ENCODE data around the gene TCAP.

Gene TCAP

GRCh38 chr17:39667945-39668924 is 3.1 kb downstream of the TCAP start, which contains the start of gene PNMT:
Gene PNMT, plus strand, starts transcription at chr17:39668453. Its CDS starts 23 bp downstream, at chr17:39668476.
- peak; percentile 91 for DNase-seq

GRCh38 chr17:39669897-39670735 is 5.0 kb downstream of the TCAP start:
- DNase-seq: no peak

DNA sequence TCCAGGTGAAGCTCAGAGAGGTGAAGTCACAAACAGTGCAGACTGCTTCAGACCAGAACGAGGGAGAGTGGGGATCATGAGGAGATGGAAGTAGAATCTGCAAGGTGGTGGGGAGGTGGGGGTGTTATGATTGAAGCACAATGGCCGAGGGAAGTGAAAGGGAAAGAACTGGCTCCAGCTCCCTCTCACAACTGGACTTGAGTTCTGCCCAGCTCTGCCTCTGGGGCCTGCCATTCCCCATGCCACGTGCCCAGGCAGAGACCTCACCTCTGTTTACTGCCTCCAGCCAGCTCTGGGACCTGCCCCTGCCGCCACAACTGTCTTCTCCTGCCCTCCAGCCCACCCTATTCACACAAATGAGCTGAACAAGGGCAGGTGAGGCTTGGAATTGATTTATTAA is 5.6 kb downstream of the TCAP start:
- no peak for DNase-seq

DNA sequence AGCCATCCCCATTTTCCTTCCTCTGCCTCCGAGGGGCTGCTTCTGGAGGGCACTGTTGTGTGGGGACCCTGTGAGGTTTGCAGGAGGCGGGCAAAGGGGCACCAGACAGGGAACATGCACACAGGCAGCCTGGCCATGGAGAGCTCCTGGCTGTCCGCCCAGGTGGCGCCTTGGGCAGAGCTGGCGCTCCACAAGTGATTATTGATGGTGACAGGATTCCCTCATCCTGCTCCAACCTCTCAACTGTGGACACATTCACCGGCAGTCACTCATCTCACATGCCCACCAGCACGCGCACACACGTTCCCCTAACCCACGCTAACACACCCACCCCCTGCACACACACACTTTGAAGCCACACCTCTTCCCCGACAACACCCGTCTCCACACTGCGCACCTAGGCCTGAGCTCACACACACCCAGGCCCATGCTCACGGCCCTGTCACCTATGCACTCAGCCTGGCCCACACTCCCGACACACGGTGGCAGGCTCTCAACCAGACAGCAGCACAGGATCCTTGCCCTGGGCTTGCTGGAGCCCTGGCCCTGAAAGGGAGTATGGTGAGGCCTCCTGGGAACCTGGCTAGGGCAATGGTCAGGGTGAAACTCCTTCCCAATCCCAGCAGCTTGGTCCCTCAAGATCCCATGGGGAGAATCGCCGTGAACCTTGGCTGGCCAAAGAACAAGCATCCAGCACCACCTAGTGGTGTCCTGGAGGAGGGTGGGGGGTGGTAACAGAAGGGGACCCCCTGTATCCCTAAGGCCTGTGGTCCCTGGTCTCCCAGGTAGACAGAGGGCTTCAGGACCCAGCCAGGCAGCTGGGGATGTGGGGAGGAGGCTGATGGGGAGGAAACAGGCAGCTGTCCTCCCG is 6.7 kb downstream of the TCAP start:
- peak; percentile 81 for DNase-seq

GRCh38 chr17:39672522-39673334 is 7.6 kb downstream of the TCAP start:
- DNase-seq: no peak

DNA sequence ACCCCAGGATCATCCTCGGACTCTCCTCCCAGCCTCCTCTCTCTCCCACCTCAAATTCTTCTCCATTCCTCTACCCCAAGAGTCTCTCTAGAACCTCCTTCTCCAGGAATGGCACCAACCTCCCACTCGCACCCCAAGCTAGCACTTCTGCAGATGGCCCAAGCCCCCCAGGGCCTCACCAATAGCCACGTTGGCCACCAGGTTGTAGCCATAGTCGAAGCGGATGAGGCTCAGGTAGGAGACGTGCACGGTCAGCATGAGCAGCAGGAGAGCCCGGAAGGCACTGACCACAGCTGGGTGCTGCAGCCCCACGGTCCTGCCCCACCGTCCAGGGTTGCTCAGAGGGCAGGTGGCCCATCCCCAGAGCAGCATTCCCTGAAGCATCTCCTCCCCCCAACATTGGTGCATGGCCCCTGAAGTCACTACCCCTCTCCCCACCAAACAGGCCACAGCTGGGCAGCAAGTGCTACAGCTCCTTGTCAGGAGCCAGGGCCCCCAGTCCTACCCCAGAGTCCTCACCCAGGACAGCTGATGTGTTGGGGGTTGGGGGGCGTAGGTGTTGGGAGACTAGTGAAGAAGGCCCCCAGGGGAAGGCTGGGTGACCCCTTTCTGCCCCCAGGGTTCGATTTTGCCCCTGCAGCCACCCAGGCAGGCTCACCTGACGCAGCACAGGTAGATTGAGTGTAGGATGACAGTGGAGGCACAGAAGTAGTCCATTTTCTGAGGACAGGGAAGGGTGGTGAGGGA is 8.4 kb downstream of the TCAP start:
- no peak for DNase-seq

DNA sequence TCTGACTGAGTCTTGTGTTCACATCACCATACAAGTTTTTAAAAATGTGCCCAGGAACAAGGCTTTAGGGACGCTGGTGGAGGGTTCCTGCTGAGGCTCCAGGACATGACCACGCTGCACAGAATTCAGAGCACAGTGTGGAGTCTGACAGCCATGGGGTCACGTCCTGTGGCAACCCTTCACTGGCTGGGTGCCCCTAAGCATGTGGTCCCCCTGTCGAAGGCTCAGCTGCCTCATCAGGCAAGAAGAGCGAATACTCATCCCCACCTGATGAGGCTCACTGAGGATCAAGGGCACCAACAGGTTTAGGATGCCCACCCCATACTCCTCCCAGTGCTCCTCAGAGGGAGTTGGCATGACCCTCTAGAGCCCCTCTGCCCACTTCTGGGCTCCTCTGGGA is 9.0 kb downstream of the TCAP start:
- no peak for DNase-seq

- peak; percentile 90 for DNase-seq
These were observed 9.7 kb downstream of the TCAP start for GRCh38 chr17:39674702-39675389.

GRCh38 chr17:39675390-39676082 is 10.4 kb downstream of the TCAP start:
- no peak for DNase-seq

DNA sequence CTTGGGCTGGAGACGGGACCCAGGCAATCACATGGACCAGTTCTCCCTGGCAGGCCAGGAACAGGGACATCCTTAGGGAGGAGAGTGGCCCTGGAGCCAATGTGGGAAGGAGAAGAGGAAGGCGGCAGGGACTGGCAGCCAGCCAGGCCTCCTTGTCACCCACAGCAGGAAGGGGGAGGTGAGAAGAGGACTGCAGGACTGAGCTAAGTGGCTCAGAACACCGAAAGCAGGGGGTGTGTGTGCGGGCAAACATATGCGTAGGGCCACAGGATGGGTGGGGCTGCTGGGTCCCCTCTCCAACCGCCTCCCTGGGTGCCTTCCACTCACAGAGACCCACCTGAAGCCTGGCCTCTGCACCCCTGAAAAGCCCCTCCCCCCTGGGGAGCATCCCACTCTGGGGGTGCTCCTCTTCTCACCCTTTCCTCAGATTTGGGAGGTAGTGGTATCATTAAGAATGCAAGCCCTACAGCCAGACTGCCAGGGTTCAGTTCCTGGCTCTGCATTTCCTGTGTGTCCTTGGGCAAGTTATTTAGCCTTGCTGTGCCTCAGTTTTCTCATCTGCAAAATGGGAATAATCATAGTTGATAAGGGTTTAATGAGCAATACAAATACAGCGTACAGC is 11.2 kb downstream of the TCAP start:
- DNase-seq: no peak

DNA sequence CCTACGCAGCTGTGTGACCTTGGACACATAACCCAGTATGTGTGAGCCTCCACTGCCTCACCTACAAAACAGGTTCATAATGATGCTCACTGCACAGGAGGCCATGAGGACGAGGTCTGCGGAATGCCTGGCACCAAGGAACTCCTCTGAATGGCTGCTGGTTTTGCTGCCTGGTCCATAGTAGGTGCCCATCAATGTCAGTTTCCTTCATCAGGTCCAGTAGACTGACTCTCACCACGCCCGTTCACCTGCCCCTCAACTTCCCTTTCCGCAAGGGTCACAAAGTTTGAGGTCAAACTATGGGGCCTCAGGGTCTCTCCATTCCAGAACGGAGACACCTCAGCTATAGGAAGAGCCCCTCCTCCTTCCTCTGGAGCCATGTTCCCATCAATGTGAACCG is 11.9 kb downstream of the TCAP start:
- DNase-seq: no peak

DNA sequence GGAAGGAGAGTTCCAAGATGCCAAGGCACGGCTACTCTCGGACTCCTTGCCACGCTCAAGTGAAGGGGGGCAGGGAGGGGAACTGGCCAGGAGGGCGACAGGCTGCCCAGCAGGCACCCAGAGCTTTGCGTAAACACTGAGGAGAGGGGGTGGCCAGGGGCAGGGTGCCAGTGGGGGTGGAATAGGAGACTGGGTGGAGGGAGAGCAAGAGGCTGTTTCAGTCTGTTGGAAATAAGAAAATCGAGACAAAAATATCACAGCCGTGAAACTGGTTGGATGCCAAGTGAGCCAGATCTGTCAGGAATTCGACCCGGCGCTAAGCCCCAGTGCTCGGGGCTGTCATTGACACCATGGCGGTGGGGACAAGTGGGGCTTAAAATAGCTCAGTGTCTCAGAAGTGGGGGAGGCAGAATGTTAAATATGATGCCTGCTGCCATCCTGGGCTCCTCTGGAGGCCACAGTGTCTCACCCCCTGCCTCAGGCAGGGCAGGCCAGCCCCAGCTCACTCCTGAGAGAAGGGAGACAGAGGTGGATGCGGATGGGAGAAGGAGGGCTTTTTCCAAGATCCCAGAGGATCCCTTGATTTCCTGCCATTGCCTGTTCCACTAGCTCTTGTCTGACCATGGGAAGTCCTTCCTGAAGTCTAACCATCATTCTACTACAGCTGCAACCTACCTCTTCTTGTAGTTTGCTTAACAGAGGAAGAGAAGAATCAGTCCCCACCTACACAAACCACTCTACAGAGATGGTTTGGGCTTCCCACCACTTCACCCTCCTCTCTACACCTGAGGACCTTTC is 12.6 kb downstream of the TCAP start:
- DNase-seq: no peak

DNA sequence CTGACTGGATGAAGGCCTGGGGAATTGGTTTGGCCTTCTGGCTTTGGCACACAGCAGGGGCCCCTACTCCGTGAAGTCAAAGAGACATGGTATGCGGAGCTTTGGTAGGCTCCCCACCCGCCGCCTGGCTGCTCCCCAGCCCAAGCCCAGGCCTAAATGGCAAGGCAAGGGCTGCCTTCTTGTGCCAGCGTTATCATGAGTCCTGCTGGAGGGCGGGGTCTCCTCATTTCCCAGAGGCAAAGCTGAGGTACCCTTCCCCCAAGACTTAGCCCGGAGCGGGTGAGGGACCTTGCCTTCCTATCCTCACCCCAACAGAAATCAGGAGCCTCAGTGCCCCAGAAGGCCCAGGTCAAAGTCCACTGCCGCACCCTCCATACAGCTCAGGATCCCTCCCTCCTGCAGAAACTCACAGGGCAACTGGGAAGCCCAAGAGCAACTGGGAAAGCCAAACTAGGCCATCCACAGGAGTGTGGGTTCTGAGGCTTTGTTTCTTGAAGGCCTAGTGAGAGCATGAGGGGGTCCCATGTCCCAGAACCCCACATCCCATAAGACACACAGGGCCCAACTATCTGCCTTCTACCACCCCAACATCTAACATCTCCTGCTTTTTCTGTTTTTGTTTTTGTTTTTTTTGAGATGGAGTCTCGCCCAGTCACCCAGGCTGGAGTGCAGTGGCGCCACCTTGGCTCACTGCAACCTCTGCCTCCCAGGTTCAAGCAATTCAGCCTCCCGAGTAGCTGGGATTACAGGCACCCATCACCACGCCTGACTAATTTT is 13.4 kb downstream of the TCAP start:
- no peak for DNase-seq

- DNase-seq: no peak
These were observed 14.5 kb downstream of the TCAP start for GRCh38 chr17:39679521-39680192.

- DNase-seq: no peak
These were observed 18.3 kb downstream of the TCAP start for GRCh38 chr17:39683295-39683939.
